Fibroblast of lung (primary cell): ENCODE data around the gene ATP23.

ENCODE experiments used
- CTCF ChIP-seq, 2 donors: IDR thresholded peaks in 1 of 2; conservative IDR thresholded peaks in 1 of 2; 1 replicate in 1 of 2; 2 replicates in 1 of 2; pipeline ENCODE4 v1.5.1; 2011 to 2012; ENCODE audit warnings: low read length in 2 of 2, control low read depth in 1 of 2, inconsistent platforms in 1 of 2, low read depth in 1 of 2, mild to moderate bottlenecking in 1 of 2
- EZH2 ChIP-seq: IDR thresholded peaks from 2 replicates; pipeline ENCODE4 v1.5.1; 2012; ENCODE audit warnings: low read length, control low read depth, mild to moderate bottlenecking; ENCODE audit errors: missing control alignments

GRCh38 chr12:57940915-57941164 is 527 bp upstream of the ATP23 start:
- TF ChIP-seq CTCF (conservative IDR thresholded peaks at IDR 0.05 in 1 of 2, IDR thresholded peaks at IDR 0.05 in 1 of 2; ENCODE audit: low read depth in 1 of 2, low read length in 2 of 2): no peak
- TF ChIP-seq EZH2: no peak
